Uterus (tissue), 4 donors: Measurements from ENCODE around the gene NDUFV3. TPM values are rescaled to one million over a fixed set of nuclear protein-coding genes. Genes with fewer than 3 reads are reported as not detected.

ENCODE experiments used
- DNase-seq, 2 donors: peaks; one replicate each; pipeline ENCODE4 v3.0.0-alpha.2; 2019 to 2020
- H3K27ac ChIP-seq, 2 donors: fragments of 200-600 bp; sonication (generic); 1 replicate in 1 of 2; 2 replicates in 1 of 2; pipeline ENCODE4 v1.5.1; 2016 to 2018
- H3K27me3 ChIP-seq, 2 donors: fragments of 200-600 bp; sonication (generic); one replicate each; pipeline ENCODE4 v1.5.1; 2018 to 2019; ENCODE audit warnings: control low read depth in 1 of 2
- H3K36me3 ChIP-seq, 2 donors: fragments of 200-600 bp; sonication (generic); one replicate each; pipeline ENCODE4 v1.5.1; 2019; ENCODE audit warnings: control low read depth in 1 of 2
- H3K4me1 ChIP-seq, 2 donors: fragments of 200-600 bp; sonication (generic); one replicate each; pipeline ENCODE4 v1.5.1; 2018 to 2019; ENCODE audit warnings: control low read depth in 1 of 2
- H3K4me3 ChIP-seq, 2 donors: fragments of 200-600 bp; sonication (generic); 1 replicate in 1 of 2; 2 replicates in 1 of 2; pipeline ENCODE4 v1.5.1; 2018 to 2019; ENCODE audit warnings: mild to moderate bottlenecking in 1 of 2
- H3K9me3 ChIP-seq, 2 donors: fragments of 200-600 bp; sonication (generic); one replicate each; pipeline ENCODE4 v1.5.1; 2019; ENCODE audit warnings: control low read depth in 1 of 2
- POLR2A ChIP-seq, 2 donors: fragments of 450-650 bp; IDR thresholded peaks; one replicate each; pipeline ENCODE4 v1.6.1; 2016; ENCODE audit warnings: antibody characterized with exemption in 2 of 2, mild to moderate bottlenecking in 1 of 2, moderate library complexity in 1 of 2
- intact Hi-C: fragments of 100-400 bp; cut with DNase I; formaldehyde crosslinking; loops from one replicate; pipeline ENCODE4 v1.15.1; 2023; ENCODE audit warnings: low total_unique reads
- total RNA-seq, 4 donors: library from RNA; depleted of rRNA in 3 of 4; stranded (reverse); fragments of >200 nt in 3 of 4; gene quantifications; one replicate each; pipeline versions ENCODE4 v1.1.0 to v1.2.4, GENCODE V29; 2014 to 2023
- TF ChIP-seq, protein P1 (sequence below), 4 experiments: fragments of 200-600 bp in 2 of 4; fragments of 450-650 bp in 2 of 4; sonication (generic) in 2 of 4; IDR thresholded peaks; one replicate each; pipeline ENCODE4 v1.5.1; 2016 to 2019; ENCODE audit warnings: antibody characterized with exemption in 4 of 4, mild to moderate bottlenecking in 2 of 4, moderate library complexity in 1 of 4
- donor health status: DM: yes; HTN: yes; CAD: no.

NDUFV3 gene
- total RNA-seq, 4 donors from 2014 or later: 41.5 to 55.9 (median 45.7) TPM

DNA sequence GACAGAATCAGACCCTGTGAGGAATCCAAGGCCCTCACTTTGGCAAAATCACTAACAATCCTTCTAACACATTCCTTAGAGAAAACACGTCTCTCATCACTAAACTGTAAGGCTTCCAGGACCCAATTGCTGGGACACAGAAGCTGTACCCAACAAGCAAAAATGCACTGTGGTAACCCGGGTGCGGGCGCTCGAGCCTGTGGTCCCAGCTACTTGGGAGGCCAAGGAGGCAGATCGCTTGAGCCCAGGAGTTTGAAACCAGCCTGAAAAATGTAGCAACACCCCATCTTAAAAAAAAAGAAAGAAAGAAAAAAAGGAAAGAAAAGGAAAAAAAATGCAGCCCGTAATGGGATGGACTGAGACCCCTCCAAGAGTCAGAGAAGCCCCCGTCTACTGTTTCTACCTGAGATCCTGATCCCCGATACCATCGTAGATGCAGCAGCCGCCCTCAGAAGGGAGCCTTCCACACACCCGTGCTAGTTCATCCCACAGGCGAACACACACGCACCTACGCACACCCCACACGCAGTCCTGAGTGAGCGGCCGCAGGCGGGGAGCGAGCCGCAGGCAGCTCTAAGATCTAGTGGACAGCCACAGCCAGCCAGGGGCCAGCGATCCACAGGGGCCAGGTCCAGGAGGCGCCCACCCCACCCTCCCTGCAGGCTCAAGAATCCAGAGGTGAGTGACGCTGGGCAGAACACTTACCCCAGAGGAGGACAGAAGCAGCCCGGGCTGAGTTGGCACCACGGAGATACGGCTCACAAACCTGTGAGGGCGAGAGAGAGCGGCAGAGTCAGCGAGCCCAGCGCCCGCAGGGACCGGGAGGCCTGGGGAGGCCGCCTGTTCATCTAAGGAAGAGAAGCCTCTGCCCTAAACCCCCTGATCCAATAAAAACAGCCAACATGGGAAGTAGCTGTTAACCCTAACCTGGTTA is 33.9 kb upstream of the NDUFV3 start:
- no peak for DNase-seq

DNA sequence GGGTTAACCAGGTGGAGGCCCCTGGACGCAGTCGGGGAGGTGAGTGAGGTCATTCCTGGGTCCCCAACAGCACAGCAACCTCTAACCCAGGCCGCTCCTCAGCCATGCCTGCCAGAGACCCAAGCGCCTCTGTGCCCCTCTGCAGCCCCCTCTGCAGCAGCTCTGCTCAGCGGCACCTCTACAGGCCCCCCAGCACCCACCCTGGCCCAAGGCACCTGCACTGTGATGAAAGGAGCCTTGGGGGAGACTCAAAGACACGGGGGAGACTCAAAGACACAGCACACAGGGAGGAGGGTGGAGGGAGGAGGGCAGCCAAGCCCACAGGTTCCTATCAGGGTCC is 33.2 kb upstream of the NDUFV3 start:
- Histone ChIP-seq H3K4me1 (no peaks in the 10 kb centered on the region), H3K36me3 (no peaks in the 10 kb centered on the region), H3K9me3 (no peaks in the 10 kb centered on the region), H3K27me3 (no peaks in the 10 kb centered on the region), H3K27ac (no peak overlapping the region), H3K4me3 (no peak overlapping the region)
- no peak for DNase-seq
- no peak for TF ChIP-seq POLR2A (IDR thresholded peaks at IDR 0.05)
- TF ChIP-seq, protein P1, sequence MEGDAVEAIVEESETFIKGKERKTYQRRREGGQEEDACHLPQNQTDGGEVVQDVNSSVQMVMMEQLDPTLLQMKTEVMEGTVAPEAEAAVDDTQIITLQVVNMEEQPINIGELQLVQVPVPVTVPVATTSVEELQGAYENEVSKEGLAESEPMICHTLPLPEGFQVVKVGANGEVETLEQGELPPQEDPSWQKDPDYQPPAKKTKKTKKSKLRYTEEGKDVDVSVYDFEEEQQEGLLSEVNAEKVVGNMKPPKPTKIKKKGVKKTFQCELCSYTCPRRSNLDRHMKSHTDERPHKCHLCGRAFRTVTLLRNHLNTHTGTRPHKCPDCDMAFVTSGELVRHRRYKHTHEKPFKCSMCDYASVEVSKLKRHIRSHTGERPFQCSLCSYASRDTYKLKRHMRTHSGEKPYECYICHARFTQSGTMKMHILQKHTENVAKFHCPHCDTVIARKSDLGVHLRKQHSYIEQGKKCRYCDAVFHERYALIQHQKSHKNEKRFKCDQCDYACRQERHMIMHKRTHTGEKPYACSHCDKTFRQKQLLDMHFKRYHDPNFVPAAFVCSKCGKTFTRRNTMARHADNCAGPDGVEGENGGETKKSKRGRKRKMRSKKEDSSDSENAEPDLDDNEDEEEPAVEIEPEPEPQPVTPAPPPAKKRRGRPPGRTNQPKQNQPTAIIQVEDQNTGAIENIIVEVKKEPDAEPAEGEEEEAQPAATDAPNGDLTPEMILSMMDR (IDR thresholded peaks at IDR 0.05): no peak
- intact Hi-C loops: no loop called here

More for the DNA sequence above, 33.9 kb upstream of the NDUFV3 start:
- Histone ChIP-seq H3K9me3 (no peaks in the 10 kb centered on the region), H3K4me3 (no peak overlapping the region), H3K27ac (no peak overlapping the region), H3K36me3 (no peaks in the 10 kb centered on the region), H3K27me3 (no peaks in the 10 kb centered on the region), H3K4me1 (no peaks in the 10 kb centered on the region)
- no peak for TF ChIP-seq POLR2A (IDR thresholded peaks at IDR 0.05)
- TF ChIP-seq, protein P1 (IDR thresholded peaks at IDR 0.05): no peak
- intact Hi-C loops: no loop called here

DNA sequence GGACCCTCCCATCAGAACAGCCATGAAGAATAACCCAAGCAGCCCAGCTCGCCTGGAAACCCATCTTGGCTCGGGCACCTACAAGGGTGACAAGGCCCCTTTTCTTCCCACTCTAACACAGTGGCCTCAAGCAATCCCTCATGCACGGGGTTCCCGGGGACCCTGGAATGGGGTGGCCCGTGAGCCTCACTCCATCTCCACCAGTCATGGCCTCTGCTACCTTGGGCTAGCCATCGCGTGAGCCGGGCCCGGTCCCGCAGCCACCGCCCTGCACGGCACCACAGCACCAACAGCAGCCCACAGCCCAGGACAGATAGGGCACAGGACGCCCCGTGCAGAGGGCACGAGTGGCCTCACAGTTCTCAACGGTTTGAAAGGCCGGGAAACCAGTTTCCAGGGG is 32.8 kb upstream of the NDUFV3 start:
- no peak overlapping the region for H3K4me3 ChIP-seq
- no peak for DNase-seq
- intact Hi-C loops: no loop called here
- TF ChIP-seq, protein P1 (IDR thresholded peaks at IDR 0.05): no peak
- TF ChIP-seq POLR2A (IDR thresholded peaks at IDR 0.05): no peak
- H3K27ac ChIP-seq: no peak overlapping the region
- H3K9me3 ChIP-seq: no peaks in the 10 kb centered on the region
- no peaks in the 10 kb centered on the region for H3K4me1 ChIP-seq
- no peaks in the 10 kb centered on the region for H3K36me3 ChIP-seq
- no peaks in the 10 kb centered on the region for H3K27me3 ChIP-seq

DNA sequence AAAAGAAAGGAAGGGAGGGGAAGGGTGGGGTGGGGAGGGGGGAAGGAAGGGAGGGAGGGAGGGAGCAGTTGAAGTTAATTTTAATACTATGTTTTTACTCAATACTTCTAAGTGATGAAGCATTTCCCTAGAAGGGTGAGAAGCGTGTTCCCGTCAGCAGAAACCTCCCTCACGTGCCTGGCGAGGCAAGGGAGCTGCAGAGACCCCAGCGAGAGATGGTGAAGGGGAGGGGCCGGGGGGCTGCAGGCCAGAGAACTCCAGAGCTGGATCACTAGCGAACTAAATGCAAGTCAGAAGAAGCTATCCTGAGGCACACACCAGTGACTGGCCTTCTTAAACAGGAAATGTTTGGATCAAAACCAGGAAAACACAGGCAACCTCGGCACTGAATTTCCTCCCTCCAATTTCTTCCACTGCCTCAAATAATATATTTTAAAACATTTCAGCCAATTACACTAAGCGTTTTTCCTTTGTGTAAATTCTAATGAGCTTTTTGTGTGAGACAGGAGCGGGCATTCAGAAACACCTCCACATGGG is 31.7 kb upstream of the NDUFV3 start:
- H3K4me1 ChIP-seq: no peaks in the 10 kb centered on the region
- no peaks in the 10 kb centered on the region for H3K27me3 ChIP-seq
- no peaks in the 10 kb centered on the region for H3K9me3 ChIP-seq
- H3K4me3 ChIP-seq: no peak overlapping the region
- TF ChIP-seq POLR2A (IDR thresholded peaks at IDR 0.05): no peak
- TF ChIP-seq, protein P1 (IDR thresholded peaks at IDR 0.05): no peak
- intact Hi-C loops: no loop called here
- DNase-seq: no peak
- no peaks in the 10 kb centered on the region for H3K36me3 ChIP-seq
- H3K27ac ChIP-seq: no peak overlapping the region

DNA sequence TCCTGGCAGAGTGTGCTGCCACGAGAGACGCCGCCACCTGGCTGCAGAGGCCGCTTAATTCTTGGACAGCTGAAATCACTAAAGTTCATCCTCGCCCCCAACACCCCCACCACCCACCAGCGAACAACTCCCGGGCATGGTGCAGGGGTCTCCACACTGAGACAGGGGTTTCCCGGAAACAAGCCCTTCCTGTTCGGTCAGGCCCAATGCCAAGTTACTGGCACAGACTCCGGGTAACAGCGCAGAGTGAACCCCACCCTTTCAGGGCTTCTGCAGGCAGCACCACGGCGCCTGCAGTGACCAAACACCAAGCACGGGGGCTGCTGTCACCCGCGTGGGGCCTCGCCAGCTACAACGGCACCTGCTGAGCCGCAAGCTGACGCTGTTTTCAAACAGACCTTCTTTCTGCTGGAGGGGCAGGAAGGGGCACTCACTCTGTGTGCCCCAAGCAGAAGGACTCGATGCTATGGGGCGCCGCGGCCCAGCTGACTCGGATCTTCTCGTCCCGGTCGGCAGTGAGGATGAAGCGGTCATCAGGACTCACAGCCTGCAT is 31.2 kb upstream of the NDUFV3 start:
- H3K4me1 ChIP-seq: no peaks in the 10 kb centered on the region
- no peaks in the 10 kb centered on the region for H3K27me3 ChIP-seq
- no peaks in the 10 kb centered on the region for H3K36me3 ChIP-seq
- intact Hi-C loops: no loop called here
- no peaks in the 10 kb centered on the region for H3K9me3 ChIP-seq
- no peak overlapping the region for H3K27ac ChIP-seq
- no peak overlapping the region for H3K4me3 ChIP-seq
- DNase-seq: no peak
- TF ChIP-seq, protein P1 (IDR thresholded peaks at IDR 0.05): no peak
- TF ChIP-seq POLR2A (IDR thresholded peaks at IDR 0.05): no peak
